Measurements from ENCODE around the gene BHLHE40.
A peak's percentile ranks its signal among the peaks of the same experiment; 100 is the strongest.

Gene BHLHE40

GRCh38 chr3:5022187-5022965 lies 43.1 kb downstream of the BHLHE40 start:
- peak; percentile 37 for DNase-seq

GRCh38 chr3:5022966-5023776 lies 43.9 kb downstream of the BHLHE40 start:
- peak; percentile 98 for DNase-seq

GRCh38 chr3:5023777-5024346 lies 44.6 kb downstream of the BHLHE40 start:
- no peak for DNase-seq

- DNase-seq = no peak
Observed at GRCh38 chr3:5026046-5026362, 46.8 kb downstream of the BHLHE40 start.

DNA sequence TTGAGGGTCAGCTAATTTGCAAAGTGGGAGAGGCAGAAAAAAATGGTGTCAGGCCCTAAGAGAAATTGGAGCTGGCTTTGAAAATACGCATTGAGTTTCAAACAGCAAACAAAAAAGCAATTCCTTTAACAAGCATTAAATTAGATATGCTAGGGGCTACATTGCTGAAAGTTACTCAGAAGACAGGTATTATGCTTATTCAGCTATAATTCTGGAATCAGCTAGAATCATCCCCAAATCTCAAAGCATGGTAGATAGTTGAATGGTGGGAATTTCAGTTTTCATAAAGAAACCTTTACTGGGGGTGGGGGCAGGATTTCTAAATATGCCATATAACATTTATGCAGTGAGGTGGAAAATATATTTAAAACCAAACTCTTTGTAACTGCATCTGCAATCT lies 50.5 kb downstream of the BHLHE40 start:
- no peak for DNase-seq

- no peak for DNase-seq
Observed at GRCh38 chr3:5030152-5030551, 50.9 kb downstream of the BHLHE40 start.

DNA sequence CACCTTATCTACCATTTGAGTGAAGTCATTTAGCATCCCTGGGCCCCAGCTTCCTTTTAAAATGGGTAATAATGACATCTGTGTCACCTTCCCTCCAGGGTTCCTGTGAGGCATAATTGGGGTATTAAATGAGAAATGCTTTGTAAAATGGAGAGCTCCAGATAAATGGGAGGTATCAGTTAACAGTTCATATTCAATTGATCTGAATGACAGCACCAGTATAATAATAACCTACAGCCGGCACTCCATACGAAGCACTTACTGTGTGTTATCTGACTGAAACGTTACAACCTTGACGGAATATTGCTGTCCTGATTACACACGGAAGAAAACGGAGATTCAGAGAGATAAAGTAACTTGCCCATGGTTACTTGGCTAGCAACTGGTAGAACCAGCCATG lies 53.6 kb downstream of the BHLHE40 start:
- no peak for DNase-seq
